A673 (cell line): ENCODE data around the gene PPP1R12C.

Source experiments
- EZH2 ChIP-seq: fragments of 200-600 bp; sonication (generic); IDR thresholded peaks from 2 replicates; pipeline ENCODE4 v1.6.1; 2017; ENCODE audit warnings: borderline replicate concordance, low read depth, mild to moderate bottlenecking, mixed read lengths, antibody characterized with exemption, low read length; ENCODE audit not compliant: poor library complexity, severe bottlenecking
- TF ChIP-seq, protein P1 (sequence below): fragments of 300-800, 200-600 bp; sonication (generic); conservative IDR thresholded peaks from 2 replicates; pipeline ENCODE4 v1.5.1; 2017; ENCODE audit warnings: low read depth, mild to moderate bottlenecking, antibody characterized with exemption, low read length, moderate library complexity, mixed read lengths

GRCh38 chr19:55041244-55041626 is 76.2 kb downstream of the PPP1R12C start:
- TF ChIP-seq, protein P1, sequence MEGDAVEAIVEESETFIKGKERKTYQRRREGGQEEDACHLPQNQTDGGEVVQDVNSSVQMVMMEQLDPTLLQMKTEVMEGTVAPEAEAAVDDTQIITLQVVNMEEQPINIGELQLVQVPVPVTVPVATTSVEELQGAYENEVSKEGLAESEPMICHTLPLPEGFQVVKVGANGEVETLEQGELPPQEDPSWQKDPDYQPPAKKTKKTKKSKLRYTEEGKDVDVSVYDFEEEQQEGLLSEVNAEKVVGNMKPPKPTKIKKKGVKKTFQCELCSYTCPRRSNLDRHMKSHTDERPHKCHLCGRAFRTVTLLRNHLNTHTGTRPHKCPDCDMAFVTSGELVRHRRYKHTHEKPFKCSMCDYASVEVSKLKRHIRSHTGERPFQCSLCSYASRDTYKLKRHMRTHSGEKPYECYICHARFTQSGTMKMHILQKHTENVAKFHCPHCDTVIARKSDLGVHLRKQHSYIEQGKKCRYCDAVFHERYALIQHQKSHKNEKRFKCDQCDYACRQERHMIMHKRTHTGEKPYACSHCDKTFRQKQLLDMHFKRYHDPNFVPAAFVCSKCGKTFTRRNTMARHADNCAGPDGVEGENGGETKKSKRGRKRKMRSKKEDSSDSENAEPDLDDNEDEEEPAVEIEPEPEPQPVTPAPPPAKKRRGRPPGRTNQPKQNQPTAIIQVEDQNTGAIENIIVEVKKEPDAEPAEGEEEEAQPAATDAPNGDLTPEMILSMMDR = no peak
- no peak for TF ChIP-seq EZH2
